Activated naive CD8-positive, alpha-beta T cell treated with anti-CD3 and anti-CD28 coated beads, Interleukin-2, amount 10 ng/mL, durations not matched to agents 7 days and 5 days (primary cell): ENCODE measurements around the gene PCDH12. TPM values are rescaled to one million over a fixed set of nuclear protein-coding genes. Genes with fewer than 3 reads are reported as not detected.

Source experiments
- ATAC-seq: fragments of 150-1000 bp; cut with Tn5 transposase; one replicate; pipeline ENCODE4 v1.10.0; 2021; ENCODE audit warnings: low read depth, moderate library complexity
- POLR2A ChIA-PET: fragments of 350-600 bp; sonication (Branson Sonifier 250); formaldehyde crosslinking; loops from one replicate; lab custom pipeline; 2021; ENCODE audit warnings: antibody characterized with exemption; lab: Charles Lee
- DNase-seq: peaks from one replicate; pipeline ENCODE4 v3.0.0; 2021
- H3K27ac Mint-ChIP-seq: one replicate; pipeline ENCODE4 v1.8.0; 2022; ENCODE audit warnings: mild to moderate bottlenecking, mixed read lengths
- H3K27me3 Mint-ChIP-seq: one replicate; pipeline ENCODE4 v1.8.0; 2022; ENCODE audit warnings: mild to moderate bottlenecking, moderate library complexity, mixed read lengths
- H3K36me3 Mint-ChIP-seq: one replicate; pipeline ENCODE4 v1.8.0; 2021; ENCODE audit warnings: mild to moderate bottlenecking, mixed read lengths
- H3K4me1 Mint-ChIP-seq: one replicate; pipeline ENCODE4 v1.8.0; 2021; ENCODE audit warnings: mixed read lengths
- H3K4me3 Mint-ChIP-seq: one replicate; pipeline ENCODE4 v1.8.0; 2022; ENCODE audit warnings: mild to moderate bottlenecking, moderate library complexity, mixed read lengths
- H3K9me3 Mint-ChIP-seq: one replicate; pipeline ENCODE4 v1.8.0; 2021; ENCODE audit warnings: mixed read lengths
- total RNA-seq, 2 experiments: library from RNA; stranded (reverse); gene quantifications; one replicate each; pipeline ENCODE4 v1.2.3, GENCODE V29; 2021

PCDH12 gene
- total RNA-seq: under 1 TPM; 0.09 to 0.14 TPM

- POLR2A ChIA-PET: interaction anchor here (1.0 to 2.9 kb wide), 9 partner anchors 11 to 307 kb away, joined by 3 to 24 read pairs (median 3); partner anchors contain the start of genes DELE1, FCHSD1 and RNF14
- Mint-ChIP-seq H3K27me3 (no peaks in the 10 kb centered on the region), H3K4me1 (peaks cover 43% of the 10 kb centered on the region), H3K4me3 (peak within 1 kb of the TSS; percentile 87), H3K9me3 (no peaks in the 10 kb centered on the region), H3K27ac (peak within 1 kb of the TSS; percentile 94), H3K36me3 (no peaks in the 10 kb centered on the region)
- peak; percentile 34 for ATAC-seq
- DNase-seq: peak; percentile 48
Observed at GRCh38 chr5:141958113-141958512, at the start of gene PCDH12. Gene PCDH12, minus strand, starts transcription at chr5:141958202. Its CDS starts 351 bp downstream, at chr5:141957851.

GRCh38 chr5:142007237-142007544 lies 49.2 kb upstream of the PCDH12 start:
- peak overlapping the region; percentile 96 for H3K27ac Mint-ChIP-seq
- POLR2A ChIA-PET: interaction anchor here (0.5 to 2.3 kb wide), 11 partner anchors 8 to 324 kb away, joined by 3 to 14 read pairs (median 3); partner anchors contain the start of genes NDFIP1 and RNF14

GRCh38 chr5:142006363-142007236 lies 48.6 kb upstream of the PCDH12 start:
- H3K4me1 Mint-ChIP-seq: peaks cover 62% of the 10 kb centered on the region
- POLR2A ChIA-PET: interaction anchor here (0.5 to 2.3 kb wide), 11 partner anchors 8 to 323 kb away, joined by 3 to 14 read pairs (median 4); partner anchors contain the start of genes NDFIP1 and RNF14
- peaks cover 52% of the 10 kb centered on the region for H3K36me3 Mint-ChIP-seq
- H3K9me3 Mint-ChIP-seq: no peaks in the 10 kb centered on the region
- H3K27me3 Mint-ChIP-seq: no peaks in the 10 kb centered on the region
- DNase-seq (no peak), ATAC-seq (peak; percentile 91)
- peak overlapping the region; percentile 78 for H3K4me3 Mint-ChIP-seq
- peak overlapping the region; percentile 96 for H3K27ac Mint-ChIP-seq

More at GRCh38 chr5:142007237-142007544, 49.2 kb upstream of the PCDH12 start:
- peaks cover 50% of the 10 kb centered on the region for H3K36me3 Mint-ChIP-seq
- peak overlapping the region; percentile 78 for H3K4me3 Mint-ChIP-seq
- DNase-seq (no peak), ATAC-seq (no peak)
- H3K9me3 Mint-ChIP-seq: no peaks in the 10 kb centered on the region
- no peaks in the 10 kb centered on the region for H3K27me3 Mint-ChIP-seq
- peaks cover 68% of the 10 kb centered on the region for H3K4me1 Mint-ChIP-seq

- Mint-ChIP-seq H3K27me3 (no peaks in the 10 kb centered on the region), H3K36me3 (peaks cover 48% of the 10 kb centered on the region), H3K27ac (no peak overlapping the region), H3K4me1 (peaks cover 48% of the 10 kb centered on the region), H3K4me3 (no peak overlapping the region), H3K9me3 (no peaks in the 10 kb centered on the region)
- ATAC-seq (no peak), DNase-seq (no peak)
- POLR2A ChIA-PET: no interaction called here
Observed at GRCh38 chr5:142003266-142003800, 45.3 kb upstream of the PCDH12 start.

- POLR2A ChIA-PET: interaction anchor here (0.9 to 2.2 kb wide), 2 partner anchors 11 to 32 kb away, joined by 4 to 11 read pairs; partner anchors contain the start of genes GNPDA1 and RNF14
- Mint-ChIP-seq H3K9me3 (no peaks in the 10 kb centered on the region), H3K27ac (peak overlapping the region; percentile 44), H3K36me3 (peaks cover 39% of the 10 kb centered on the region), H3K4me1 (peaks cover 25% of the 10 kb centered on the region), H3K4me3 (no peak overlapping the region), H3K27me3 (no peaks in the 10 kb centered on the region)
- DNase-seq (no peak), ATAC-seq (no peak)
Observed at GRCh38 chr5:142000704-142001484, 42.9 kb upstream of the PCDH12 start.

GRCh38 chr5:142000173-142000572 lies 42.2 kb upstream of the PCDH12 start:
- no peaks in the 10 kb centered on the region for H3K27me3 Mint-ChIP-seq
- H3K4me1 Mint-ChIP-seq: peaks cover 18% of the 10 kb centered on the region
- H3K9me3 Mint-ChIP-seq: no peaks in the 10 kb centered on the region
- DNase-seq: no peak
- ATAC-seq: no peak
- H3K36me3 Mint-ChIP-seq: peaks cover 33% of the 10 kb centered on the region
- H3K4me3 Mint-ChIP-seq: no peak overlapping the region
- H3K27ac Mint-ChIP-seq: no peak overlapping the region
- POLR2A ChIA-PET: interaction anchor here (0.9 to 2.2 kb wide), 2 partner anchors 12 to 31 kb away, joined by 4 to 11 read pairs; partner anchors contain the start of genes GNPDA1 and RNF14

GRCh38 chr5:141997358-141997960 lies 39.5 kb upstream of the PCDH12 start:
- POLR2A ChIA-PET: interaction anchor here (1.1 to 2.6 kb wide), 2 partner anchors 10 to 28 kb away, joined by 3 to 8 read pairs; partner anchors contain the start of gene RNF14

GRCh38 chr5:141995656-141996055 lies 37.7 kb upstream of the PCDH12 start:
- peaks cover 22% of the 10 kb centered on the region for H3K36me3 Mint-ChIP-seq
- ATAC-seq: no peak
- no peak overlapping the region for H3K4me3 Mint-ChIP-seq
- H3K9me3 Mint-ChIP-seq: no peaks in the 10 kb centered on the region
- DNase-seq: no peak
- POLR2A ChIA-PET: interaction anchor here (1.3 kb wide), 1 partner anchor 26 kb away, joined by 6 read pairs; the partner anchor contains the start of gene RNF14
- no peaks in the 10 kb centered on the region for H3K27me3 Mint-ChIP-seq
- no peak overlapping the region for H3K27ac Mint-ChIP-seq
- H3K4me1 Mint-ChIP-seq: peaks cover 7% of the 10 kb centered on the region

More at GRCh38 chr5:141997358-141997960, 39.5 kb upstream of the PCDH12 start:
- Mint-ChIP-seq H3K4me1 (peaks cover 7% of the 10 kb centered on the region), H3K27me3 (no peaks in the 10 kb centered on the region), H3K4me3 (no peak overlapping the region), H3K27ac (no peak overlapping the region), H3K9me3 (no peaks in the 10 kb centered on the region), H3K36me3 (peaks cover 28% of the 10 kb centered on the region)
- ATAC-seq (no peak), DNase-seq (no peak)

- Mint-ChIP-seq H3K9me3 (no peaks in the 10 kb centered on the region), H3K27me3 (no peaks in the 10 kb centered on the region), H3K36me3 (peaks cover 17% of the 10 kb centered on the region), H3K4me3 (no peak overlapping the region), H3K4me1 (peaks cover 3% of the 10 kb centered on the region), H3K27ac (peak overlapping the region; percentile 0)
- POLR2A ChIA-PET: interaction anchor here (0.6 to 1.2 kb wide), 2 partner anchors 149 to 441 kb away, joined by 3 to 4 read pairs; no protein-coding TSS in a partner anchor
- no peak for ATAC-seq
- DNase-seq: no peak
Observed at GRCh38 chr5:141994511-141995136, 36.6 kb upstream of the PCDH12 start.

- Mint-ChIP-seq H3K27me3 (no peaks in the 10 kb centered on the region), H3K36me3 (peaks cover 22% of the 10 kb centered on the region), H3K4me3 (no peak overlapping the region), H3K4me1 (peaks cover 3% of the 10 kb centered on the region), H3K27ac (no peak overlapping the region), H3K9me3 (no peaks in the 10 kb centered on the region)
- POLR2A ChIA-PET: interaction anchor here (0.7 to 0.9 kb wide), 3 partner anchors 23 to 231 kb away, joined by 3 to 7 read pairs (median 3); no protein-coding TSS in a partner anchor
- ATAC-seq: peak; percentile 82
- peak; percentile 68 for DNase-seq
Observed at GRCh38 chr5:141992349-141992963, 34.5 kb upstream of the PCDH12 start.

GRCh38 chr5:141989720-141990119 lies 31.7 kb upstream of the PCDH12 start:
- Mint-ChIP-seq H3K9me3 (no peaks in the 10 kb centered on the region), H3K36me3 (peaks cover 28% of the 10 kb centered on the region), H3K27ac (no peak overlapping the region), H3K4me1 (peaks cover 10% of the 10 kb centered on the region), H3K27me3 (no peaks in the 10 kb centered on the region), H3K4me3 (no peak overlapping the region)
- POLR2A ChIA-PET: interaction anchor here (2.3 kb wide), 1 partner anchor 21 kb away, joined by 8 read pairs; the partner anchor contains the start of gene RNF14
- ATAC-seq (no peak), DNase-seq (no peak)
